Adrenal gland (tissue), 12 donors: ENCODE data around the gene CREBBP. TPM values are rescaled to one million over a fixed set of nuclear protein-coding genes. Genes with fewer than 3 reads are reported as not detected.
A peak's percentile ranks its signal among the peaks of the same experiment; 100 is the strongest.

Experiments used
- DNase-seq, 7 donors: peaks; one replicate each; pipeline ENCODE4 v3.0.0-alpha.2; 2019 to 2020
- H3K27ac ChIP-seq, 5 donors: fragments of 200-600 bp; sonication (generic) in 4 of 5; 1 replicate in 3 of 5; 2 replicates in 2 of 5; pipeline versions ENCODE4 v1.5.1 to v1.8.0; 2016 to 2020; ENCODE audit warnings: mild to moderate bottlenecking in 1 of 5
- H3K27me3 ChIP-seq: fragments of 200-600 bp; 2 replicates; pipeline ENCODE4 v1.8.0; 2021
- H3K36me3 ChIP-seq, 2 donors: fragments of 200-600 bp; replicated peaks in 1 of 2; 1 replicate in 1 of 2; 2 replicates in 1 of 2; pipeline versions ENCODE4 v1.5.1 to v1.8.0; 2018 to 2022
- H3K4me1 ChIP-seq, 2 donors: fragments of 200-600 bp; replicated peaks in 1 of 2; 1 replicate in 1 of 2; 2 replicates in 1 of 2; pipeline versions ENCODE4 v1.5.1 to v1.8.0; 2018 to 2021
- H3K4me3 ChIP-seq, 4 donors: fragments of 200-600 bp; sonication (generic) in 3 of 4; one replicate each; pipeline ENCODE4 v1.5.1; 2016 to 2018
- H3K9me3 ChIP-seq, 3 donors: fragments of 200-600 bp; sonication (generic) in 1 of 3; replicated peaks in 1 of 3; 1 replicate in 2 of 3; 2 replicates in 1 of 3; pipeline versions ENCODE4 v1.5.1 to v1.8.0; 2016 to 2021
- POLR2A ChIP-seq, 2 donors: fragments of 450-650 bp; IDR thresholded peaks; one replicate each; pipeline ENCODE4 v1.6.1; 2017; ENCODE audit warnings: antibody characterized with exemption in 2 of 2, mild to moderate bottlenecking in 2 of 2, moderate library complexity in 1 of 2
- WGBS, 4 donors: extraction: QIAGEN DNeasy Blood & Tissue Kit in 2 of 4; methylation state at CpG; one replicate each; pipeline versions ENCODE4 v1.1.5 to v1.1.7; 2013 to 2017; 5-methylcytosine and 5-hydroxymethylcytosine counted together
- intact Hi-C, 2 donors: fragments of 100-400 bp; cut with DNase I; formaldehyde crosslinking; loops; one replicate each; pipeline versions ENCODE4 v1.14.1 to v1.15.0; 2022 to 2023
- polyA plus RNA-seq, 3 donors: library from polyadenylated mRNA; stranded (reverse); fragments of 200-250 nt in 2 of 3; fragments of 350-450 nt in 1 of 3; fragmentation: Illumina TruSeq in 1 of 3; extraction: RNeasy Lipid Tissue Mini Kit (QIAGEN cat#74804) in 1 of 3; gene quantifications; one replicate each; pipeline ENCODE4 v1.2.3, GENCODE V29; 2013 to 2014
- total RNA-seq, 9 donors: library from RNA; depleted of rRNA in 4 of 9; stranded (reverse); fragments of >200 nt in 4 of 9; fragments of 120-200 nt in 1 of 9; fragmentation: NEBNext Ultra II Directional in 1 of 9; extraction: Animal tissue kit (Norgen Biotek cat#: 25700) in 1 of 9; gene quantifications; one replicate each; pipeline versions ENCODE4 v1.1.0 to v1.2.4, GENCODE V29; 2013 to 2023
- TF ChIP-seq, protein P1 (sequence below), 6 experiments: fragments of 450-650 bp in 4 of 6; fragments of 200-600 bp in 2 of 6; sonication (generic) in 1 of 6; IDR thresholded peaks; 1 replicate in 5 of 6; 2 replicates in 1 of 6; pipeline versions ENCODE4 v1.5.1 to v1.8.0; 2016 to 2021; ENCODE audit warnings: antibody characterized with exemption in 6 of 6, mild to moderate bottlenecking in 2 of 6, moderate library complexity in 1 of 6
- donor health status: healthy with polysubstance abuse.
- donor health status: Bipolar disorder and iron deficiency.
- donor health status: DM: yes; HTN: yes; CAD: no.
- donor health status: DM: no; HTN: no; CAD: no.
- donor health status: DM: no; HTN: no; CAD: no.
- donor health status: DM: yes; HTN: yes; CAD: no.

Gene CREBBP
- total and polyA plus RNA-seq, 12 donors: 13.7 to 67.7 (median 44.1) TPM

DNA sequence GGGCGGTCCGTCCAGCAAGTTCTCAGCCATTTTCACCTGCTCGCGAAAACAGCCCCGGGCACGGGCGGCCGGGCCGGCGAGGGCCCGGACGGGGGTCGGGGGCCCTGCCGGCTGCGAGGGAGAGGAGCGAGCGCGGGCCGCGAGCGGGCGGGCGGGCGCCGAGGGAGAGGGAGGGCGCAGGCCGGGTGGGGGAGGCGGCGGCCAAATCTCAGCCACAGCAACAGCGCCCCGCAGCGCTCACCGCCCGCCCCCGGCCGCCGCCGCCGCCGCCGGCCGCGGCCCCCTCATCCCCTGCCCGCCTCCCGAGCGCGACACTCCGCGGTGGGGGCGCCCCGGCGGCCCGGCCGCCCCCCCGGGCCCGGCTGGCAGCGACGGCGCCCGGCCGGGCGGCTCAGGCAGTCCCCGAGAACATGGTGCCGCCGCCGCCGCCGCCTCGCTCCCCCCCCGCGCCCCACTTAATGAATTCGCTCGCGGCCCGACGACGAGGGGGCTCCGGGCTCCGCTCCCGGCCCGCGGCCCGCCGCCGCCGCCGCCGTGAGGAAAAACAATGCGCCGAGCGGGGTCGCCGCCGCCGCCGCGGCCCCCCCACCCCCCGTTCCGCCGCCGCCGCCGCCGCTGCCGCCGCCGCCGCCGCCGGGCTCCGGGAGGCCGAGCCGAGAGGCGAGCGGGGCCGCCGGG, 487 bp downstream of the CREBBP start:
- Histone ChIP-seq H3K9me3 (no peaks in the 10 kb centered on the region), H3K27me3 (no peaks in the 10 kb centered on the region), H3K4me1 (peaks cover 21 to 40% of the 10 kb centered on the region in 2 donors), H3K4me3 (peak overlapping the region; percentile 13 to 99 (median 76)), H3K27ac (peak overlapping the region in 3 of 5 donors; percentile 51 to 99 (median 80)), H3K36me3 (no peaks in the 10 kb centered on the region)
- 0 to 1% methylated on average over 42 to 114 of the region's 117 CpGs; no CpG with 5 or more reads in 2 of the 4 donors for WGBS, 4 donors
- TF ChIP-seq, protein P1, sequence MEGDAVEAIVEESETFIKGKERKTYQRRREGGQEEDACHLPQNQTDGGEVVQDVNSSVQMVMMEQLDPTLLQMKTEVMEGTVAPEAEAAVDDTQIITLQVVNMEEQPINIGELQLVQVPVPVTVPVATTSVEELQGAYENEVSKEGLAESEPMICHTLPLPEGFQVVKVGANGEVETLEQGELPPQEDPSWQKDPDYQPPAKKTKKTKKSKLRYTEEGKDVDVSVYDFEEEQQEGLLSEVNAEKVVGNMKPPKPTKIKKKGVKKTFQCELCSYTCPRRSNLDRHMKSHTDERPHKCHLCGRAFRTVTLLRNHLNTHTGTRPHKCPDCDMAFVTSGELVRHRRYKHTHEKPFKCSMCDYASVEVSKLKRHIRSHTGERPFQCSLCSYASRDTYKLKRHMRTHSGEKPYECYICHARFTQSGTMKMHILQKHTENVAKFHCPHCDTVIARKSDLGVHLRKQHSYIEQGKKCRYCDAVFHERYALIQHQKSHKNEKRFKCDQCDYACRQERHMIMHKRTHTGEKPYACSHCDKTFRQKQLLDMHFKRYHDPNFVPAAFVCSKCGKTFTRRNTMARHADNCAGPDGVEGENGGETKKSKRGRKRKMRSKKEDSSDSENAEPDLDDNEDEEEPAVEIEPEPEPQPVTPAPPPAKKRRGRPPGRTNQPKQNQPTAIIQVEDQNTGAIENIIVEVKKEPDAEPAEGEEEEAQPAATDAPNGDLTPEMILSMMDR (IDR thresholded peaks at IDR 0.05): peak in 1 of 6 experiments; percentile 33
- no peak for TF ChIP-seq POLR2A (IDR thresholded peaks at IDR 0.05)
- intact Hi-C loops: loop anchor here (5.0 to 10.0 kb wide), 2 partner anchors 115 to 188 kb away; no protein-coding TSS in a partner anchor
- peak; percentile 62 to 82 (median 79) for DNase-seq

DNA sequence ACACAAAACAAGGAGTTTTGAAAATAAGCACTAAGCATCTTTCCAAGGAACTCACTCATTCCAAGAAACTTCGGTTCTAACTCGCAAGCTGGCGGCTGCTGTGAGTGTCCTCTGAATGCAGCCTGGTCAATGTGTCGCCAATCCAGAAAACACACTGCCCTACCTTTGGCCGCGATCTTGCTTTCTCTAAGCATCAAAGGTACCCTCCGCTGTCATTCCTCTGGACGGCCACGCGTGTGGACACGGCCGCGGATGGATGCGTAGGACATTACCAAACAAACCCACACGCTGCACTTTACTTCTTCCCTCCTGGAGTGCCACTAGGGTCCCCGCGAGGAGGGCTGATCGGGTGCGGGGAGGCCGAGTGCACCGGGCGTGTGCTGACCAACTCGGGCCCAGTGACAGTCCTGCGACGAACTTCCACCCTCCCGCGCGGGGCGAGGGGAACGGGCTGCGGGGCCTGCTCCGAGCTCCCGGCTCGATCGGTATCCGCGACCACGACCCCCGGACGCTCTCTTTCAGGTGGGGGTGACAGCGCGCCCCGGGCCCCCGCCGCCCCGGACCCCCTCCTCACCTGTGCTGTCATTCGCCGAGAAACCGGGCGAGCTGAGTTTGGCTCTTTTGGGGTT, 1.1 kb downstream of the CREBBP start:
- peak; percentile 23 to 61 (median 40) for DNase-seq
- Histone ChIP-seq H3K9me3 (no peaks in the 10 kb centered on the region), H3K36me3 (no peaks in the 10 kb centered on the region), H3K27me3 (no peaks in the 10 kb centered on the region), H3K4me3 (peak overlapping the region; percentile 13 to 99 (median 76)), H3K4me1 (peaks cover 25 to 46% of the 10 kb centered on the region in 2 donors), H3K27ac (peak overlapping the region in 3 of 5 donors; percentile 21 to 99 (median 51))
- TF ChIP-seq POLR2A (IDR thresholded peaks at IDR 0.05): no peak
- TF ChIP-seq, protein P1 (IDR thresholded peaks at IDR 0.05): no peak
- 0 to 2% (median 1%) methylated on average over 19 to 50 of the region's 50 CpGs for WGBS, 4 donors
- intact Hi-C loops: loop anchor here (5.0 to 10.0 kb wide), 2 partner anchors 115 to 187 kb away; no protein-coding TSS in a partner anchor

DNA sequence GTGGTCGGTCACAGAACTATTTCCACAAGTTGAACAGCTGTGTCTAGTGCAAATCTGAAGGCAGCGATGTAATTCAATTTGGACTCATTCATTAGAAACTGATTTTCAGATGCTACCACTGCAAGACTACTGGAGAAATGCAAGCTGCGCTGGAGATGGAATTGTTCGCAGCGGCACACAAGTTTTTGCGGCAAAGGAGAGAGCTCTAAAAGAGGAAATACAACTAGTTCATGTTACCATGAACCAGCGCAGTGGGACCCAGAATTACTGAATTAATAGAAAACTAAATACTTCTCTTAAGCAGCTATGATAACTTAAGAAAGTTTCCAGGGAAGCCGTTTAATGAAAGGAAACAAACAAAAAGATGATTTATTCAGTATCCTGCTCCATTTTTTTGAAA, 1.9 kb downstream of the CREBBP start:
- 16 to 21% (median 18%) methylated on average over 8 of the region's 8 CpGs for WGBS, 4 donors
- peak in 1 of 7 donors; percentile 51 for DNase-seq
- Histone ChIP-seq H3K36me3 (no peaks in the 10 kb centered on the region), H3K4me1 (peaks cover 31 to 54% of the 10 kb centered on the region in 2 donors), H3K27ac (no peak overlapping the region), H3K4me3 (peak overlapping the region in 1 of 4 donors; percentile 99), H3K27me3 (no peaks in the 10 kb centered on the region), H3K9me3 (no peaks in the 10 kb centered on the region)
- intact Hi-C loops: loop anchor here (5.0 to 10.0 kb wide), 2 partner anchors 114 to 186 kb away; no protein-coding TSS in a partner anchor
- no peak for TF ChIP-seq POLR2A (IDR thresholded peaks at IDR 0.05)
- TF ChIP-seq, protein P1 (IDR thresholded peaks at IDR 0.05): no peak

DNA sequence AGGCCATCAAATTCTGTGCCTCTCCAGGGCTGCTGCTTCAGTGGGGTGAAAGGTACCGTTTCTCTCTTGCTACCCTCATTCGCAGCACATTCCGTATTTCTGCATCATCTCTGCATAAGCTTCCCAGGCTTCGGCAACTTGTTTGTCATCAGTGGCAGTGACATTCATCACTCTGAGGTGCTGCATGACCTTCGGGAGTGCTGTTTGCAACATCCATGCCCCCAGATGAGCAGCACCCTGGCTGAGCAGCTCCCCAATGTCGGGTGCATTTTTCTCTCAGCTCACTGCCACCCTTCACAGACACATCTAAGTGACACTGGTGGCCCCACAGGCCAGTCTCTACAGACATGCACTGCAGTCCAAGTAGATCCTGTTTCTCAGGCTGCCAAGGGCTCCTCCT, 3.8 kb downstream of the CREBBP start:
- peaks cover 50 to 73% of the 10 kb centered on the region in 2 donors for H3K4me1 ChIP-seq
- peak in 5 of 7 donors; percentile 37 to 48 (median 39) for DNase-seq
- H3K9me3 ChIP-seq: no peaks in the 10 kb centered on the region
- H3K27me3 ChIP-seq: no peaks in the 10 kb centered on the region
- WGBS, 4 donors: 14 to 53% (median 32%) methylated on average over 6 of the region's 6 CpGs
- H3K36me3 ChIP-seq: no peaks in the 10 kb centered on the region
- H3K4me3 ChIP-seq: peak overlapping the region in 1 of 4 donors; percentile 20
- TF ChIP-seq POLR2A (IDR thresholded peaks at IDR 0.05): no peak
- TF ChIP-seq, protein P1 (IDR thresholded peaks at IDR 0.05): no peak
- peak overlapping the region in 1 of 5 donors; percentile 2 for H3K27ac ChIP-seq
- intact Hi-C loops: loop anchor here (5.0 to 10.0 kb wide), 2 partner anchors 112 to 184 kb away; no protein-coding TSS in a partner anchor
